CD1c-positive myeloid dendritic cell (primary cell): ENCODE results near the gene PANX2.

Experiments
- DNase-seq: peaks from one replicate; pipeline ENCODE4 v3.0.0-alpha.2; 2016; ENCODE audit errors: extremely low spot score

PANX2 gene

GRCh38 chr22:50183141-50183971 is 12.8 kb downstream of the PANX2 start:
- DNase-seq: no peak

GRCh38 chr22:50184004-50184901 is 13.7 kb downstream of the PANX2 start:
- DNase-seq: peak; percentile 71

- DNase-seq: peak; percentile 15
These were observed 14.4 kb downstream of the PANX2 start for GRCh38 chr22:50184902-50185374.

- DNase-seq: peak; percentile 94
These were observed 15.0 kb downstream of the PANX2 start, which contains the start of gene TRABD for GRCh38 chr22:50185375-50186087. TSS of gene TRABD (plus strand) at chr22:50185913. CDS start at chr22:50193061, 7,148 bp downstream.

- DNase-seq: no peak
These were observed 15.7 kb downstream of the PANX2 start for GRCh38 chr22:50186181-50186714.

GRCh38 chr22:50186761-50187523 is 16.4 kb downstream of the PANX2 start:
- peak; percentile 31 for DNase-seq

- no peak for DNase-seq
These were observed 17.8 kb downstream of the PANX2 start for GRCh38 chr22:50188356-50188755.

GRCh38 chr22:50189184-50189848 is 18.8 kb downstream of the PANX2 start:
- DNase-seq: no peak

GRCh38 chr22:50189849-50190181 is 19.3 kb downstream of the PANX2 start:
- DNase-seq: no peak

- DNase-seq: peak; percentile 88
These were observed 19.8 kb downstream of the PANX2 start for GRCh38 chr22:50190182-50190940.

- DNase-seq: peak; percentile 95
These were observed 20.6 kb downstream of the PANX2 start for GRCh38 chr22:50190941-50191741.

- DNase-seq: peak; percentile 54
These were observed 22.1 kb downstream of the PANX2 start for GRCh38 chr22:50192436-50193204.

- no peak for DNase-seq
These were observed 23.1 kb downstream of the PANX2 start for GRCh38 chr22:50193621-50194020.

- DNase-seq: no peak
These were observed 23.7 kb downstream of the PANX2 start for GRCh38 chr22:50194037-50194805.

- DNase-seq: no peak
These were observed 25.7 kb downstream of the PANX2 start for GRCh38 chr22:50196256-50196655.

GRCh38 chr22:50197000-50197800 is 26.7 kb downstream of the PANX2 start:
- no peak for DNase-seq
